K562 (cell line): ENCODE results near the gene ITPR2. TPM values are rescaled to one million over a fixed set of nuclear protein-coding genes. Genes with fewer than 3 reads are reported as not detected.

Experiments used
- ATAC-seq: fragments of 200-7000 bp; cut with Tn5 transposase; 3 replicates; pipeline ENCODE4 v1.9.1; 2020; ENCODE audit warnings: moderate library complexity
- BruUV-seq: library from RNA; stranded (reverse); fragments of 400-500 nt; replicated peaks from 2 replicates; lab custom pipeline; 2021; lab: Mats Ljungman, UMichigan
- CTCF ChIA-PET: fragments of 300-600 bp; formaldehyde crosslinking; extraction: SDS; loops from one replicate; lab custom pipeline; 2021; ENCODE audit warnings: low intra/inter-chr PET ratio; lab: Yijun Ruan, JAX
- POLR2A ChIA-PET: fragments of 300-600, 350-650 bp; sonication (Branson Sonifier 250); formaldehyde crosslinking; extraction: SDS; loops from one replicate; lab custom pipeline; 2021; ENCODE audit warnings: antibody characterized with exemption, inconsistent platforms; lab: Yijun Ruan, JAX
- DNase-seq, 4 experiments: peaks; one replicate each; pipeline versions ENCODE4 v3.0.0 to v3.0.0-alpha.2; 2011 to 2018; ENCODE audit warnings: low spot score in 3 of 4, mixed read lengths in 3 of 4; ENCODE audit errors: extremely low read depth in 1 of 4
- FAIRE-seq: peaks from 2 replicates; lab custom pipeline; 2011; peaks lifted over from hg19 to GRCh38; lab: Jason Lieb, UNC
- H2AFZ ChIP-seq: 2 replicates; pipeline ENCODE4 v1.6.0; 2011; ENCODE audit warnings: low read depth, low read length, control low read depth, inconsistent platforms
- H3K27ac ChIP-seq: fragments of 200-600 bp; 3 replicates; pipeline ENCODE4 v1.8.0; 2011; ENCODE audit warnings: low read depth, mild to moderate bottlenecking, control low read depth, inconsistent platforms, low read length, moderate library complexity, mixed read lengths; ENCODE audit errors: extremely low read depth
- H3K27me3 ChIP-seq, 2 experiments: fragments of 300-600 bp in 1 of 2; 2 replicates in 1 of 2; 3 replicates in 1 of 2; pipeline versions ENCODE4 v1.6.0 to v1.8.0; 2011; ENCODE audit warnings: inconsistent platforms in 2 of 2, low read length in 2 of 2, mild to moderate bottlenecking in 1 of 2, mixed read lengths in 1 of 2, moderate library complexity in 1 of 2; ENCODE audit not compliant: control insufficient read depth in 2 of 2, insufficient read depth in 2 of 2
- H3K36me3 ChIP-seq: fragments of 300-600 bp; 3 replicates; pipeline ENCODE4 v1.8.0; 2011; ENCODE audit warnings: mild to moderate bottlenecking, low read length, inconsistent platforms; ENCODE audit not compliant: control insufficient read depth, insufficient read depth
- H3K4me1 ChIP-seq, 2 experiments: fragments of 200-600 bp in 1 of 2; replicated peaks in 1 of 2; 2 replicates in 1 of 2; 3 replicates in 1 of 2; pipeline versions ENCODE4 v1.5.1 to v1.8.0; 2011; ENCODE audit warnings: inconsistent platforms in 2 of 2, low read length in 2 of 2, mild to moderate bottlenecking in 1 of 2, mixed read lengths in 1 of 2, moderate library complexity in 1 of 2; ENCODE audit not compliant: control insufficient read depth in 2 of 2, insufficient read depth in 2 of 2
- H3K4me2 ChIP-seq: 2 replicates; pipeline ENCODE4 v1.6.1; 2011; ENCODE audit warnings: low read length, control low read depth, inconsistent platforms, mixed read lengths; ENCODE audit not compliant: insufficient read depth
- H3K4me3 ChIP-seq: fragments of 200-600 bp; sonication (generic), shearing (Covaris generic); 2 replicates; pipeline ENCODE4 v1.5.1; 2016; ENCODE audit warnings: control low read depth, inconsistent platforms
- H3K79me2 ChIP-seq: fragments of 200-600 bp; 3 replicates; pipeline ENCODE4 v1.8.0; 2011; ENCODE audit warnings: low read length, inconsistent platforms; ENCODE audit not compliant: control insufficient read depth, insufficient read depth
- H3K9ac ChIP-seq, 2 experiments: 2 replicates each; pipeline versions ENCODE4 v1.6.0 to v1.6.1; 2011; ENCODE audit warnings: low read depth in 2 of 2, low read length in 2 of 2, control low read depth in 1 of 2, inconsistent platforms in 1 of 2, mild to moderate bottlenecking in 1 of 2, mixed read lengths in 1 of 2; ENCODE audit not compliant: insufficient read depth in 1 of 2
- H3K9me1 ChIP-seq: one replicate; pipeline ENCODE4 v1.6.0; 2011; ENCODE audit warnings: inconsistent platforms, mild to moderate bottlenecking, low read length, moderate library complexity; ENCODE audit not compliant: control insufficient read depth, insufficient read depth
- H3K9me3 ChIP-seq: replicated peaks from 2 replicates; pipeline ENCODE4 v1.5.1; 2011; ENCODE audit warnings: low read depth, low read length, inconsistent platforms; ENCODE audit not compliant: control insufficient read depth, insufficient read depth
- H4K20me1 ChIP-seq: replicated peaks from 2 replicates; pipeline ENCODE4 v1.6.1; 2011; ENCODE audit warnings: low read length, inconsistent platforms, mixed read lengths; ENCODE audit not compliant: control insufficient read depth, insufficient read depth
- GABPB2 ChIP-seq: fragments of 250-450 bp; sonication (Bioruptor Pico); conservative IDR thresholded peaks from 2 replicates; pipeline ENCODE4 v1.5.1; 2021; ENCODE audit warnings: mild to moderate bottlenecking
- GATAD2A ChIP-seq: fragments of 450-650 bp; IDR thresholded peaks from 2 replicates; pipeline ENCODE4 v1.6.1; 2017
- NELFE ChIP-seq: IDR thresholded peaks from 2 replicates; pipeline ENCODE4 v1.6.1; 2011; ENCODE audit warnings: mild to moderate bottlenecking; ENCODE audit not compliant: insufficient read depth, insufficient read length
- TRIM28 ChIP-seq: fragments of 450-650 bp; IDR thresholded peaks from 2 replicates; pipeline ENCODE4 v1.6.1; 2017
- USF2 ChIP-seq: sonication (generic); formaldehyde crosslinking; IDR thresholded peaks from 2 replicates; pipeline ENCODE4 v1.5.0; 2020; ENCODE audit warnings: missing genetic modification reagents
- ZFP36 ChIP-seq: fragments of 150-350 bp; IDR thresholded peaks from 2 replicates; pipeline ENCODE4 v1.6.1; 2018; ENCODE audit warnings: low read length, low read depth; ENCODE audit not compliant: partially characterized antibody
- ZNF407 ChIP-seq: fragments of 450-650 bp; IDR thresholded peaks from 2 replicates; pipeline ENCODE4 v1.6.1; 2016; ENCODE audit warnings: low read depth
- ZNF511 ChIP-seq: sonication (generic); formaldehyde crosslinking; IDR thresholded peaks from 2 replicates; pipeline ENCODE4 v1.8.0; 2022; ENCODE audit warnings: mild to moderate bottlenecking, missing genetic modification reagents
- ZNF766 ChIP-seq: fragments of 200-800 bp; sonication (Bioruptor generic); conservative IDR thresholded peaks from 2 replicates; pipeline ENCODE4 v1.6.1; 2016; ENCODE audit warnings: missing genetic modification characterization, missing compliant biosample characterization
- WGBS: fragments of 100-300 bp; shearing (Covaris generic); methylation state at CpG from one replicate; pipeline ENCODE4 v1.1.6; 2016; ENCODE audit warnings: low coverage, mixed read lengths; ENCODE audit not compliant: insufficient coverage; ENCODE audit errors: missing lambda C conversion rate; 5-methylcytosine and 5-hydroxymethylcytosine counted together
- in situ Hi-C: fragments of 300-500 bp; cut with MboI; formaldehyde crosslinking; loops from 4 replicates; pipeline ENCODE4 v1.15.0; 2018; ENCODE audit warnings: inconsistent platforms, mixed read lengths
- intact Hi-C: fragments of 100-400 bp; cut with micrococcal nuclease; formaldehyde crosslinking; loops from 2 replicates; pipeline ENCODE4 v1.14.2; 2022
- polyA plus RNA-seq, 8 experiments: library from polyadenylated mRNA; depleted of rRNA in 4 of 8; stranded (reverse) in 5 of 8; unstranded in 3 of 8; fragments of >200 nt; fragmentation: Nextera tagmentation in 2 of 8; fragmentation: Illumina TruSeq in 1 of 8; extraction: Ambion mirVana in 2 of 8; extraction: Trizol in 1 of 8; gene quantifications; 2 replicates each; pipeline versions ENCODE4 v1.2.1 to v1.2.3, GENCODE V29; 2011 to 2014; ENCODE audit warnings: inconsistent platforms in 1 of 8, missing spikeins in 1 of 8
- total RNA-seq, 7 experiments: library from RNA; depleted of rRNA in 6 of 7; stranded (reverse); fragments of >200 nt in 6 of 7; fragmentation: Illumina TruSeq in 2 of 7; extraction: Trizol in 2 of 7; gene quantifications; 2 replicates each; pipeline versions ENCODE4 v1.2.1 to v1.2.3, GENCODE V29; 2011 to 2021; ENCODE audit warnings: low replicate concordance in 1 of 7
- TF ChIP-seq, protein P1 (sequence below): fragments of 250-450 bp; sonication (Bioruptor Pico); IDR thresholded peaks from 2 replicates; pipeline ENCODE4 v1.6.1; 2021; ENCODE audit warnings: mild to moderate bottlenecking

The ITPR2 gene
- total and polyA plus RNA-seq, 9 of the 15 experiments (the other 6 are each of a cell fraction or from before 2014, with no cell fraction given) = 0.21 to 3.3 (median 0.95) TPM

DNA sequence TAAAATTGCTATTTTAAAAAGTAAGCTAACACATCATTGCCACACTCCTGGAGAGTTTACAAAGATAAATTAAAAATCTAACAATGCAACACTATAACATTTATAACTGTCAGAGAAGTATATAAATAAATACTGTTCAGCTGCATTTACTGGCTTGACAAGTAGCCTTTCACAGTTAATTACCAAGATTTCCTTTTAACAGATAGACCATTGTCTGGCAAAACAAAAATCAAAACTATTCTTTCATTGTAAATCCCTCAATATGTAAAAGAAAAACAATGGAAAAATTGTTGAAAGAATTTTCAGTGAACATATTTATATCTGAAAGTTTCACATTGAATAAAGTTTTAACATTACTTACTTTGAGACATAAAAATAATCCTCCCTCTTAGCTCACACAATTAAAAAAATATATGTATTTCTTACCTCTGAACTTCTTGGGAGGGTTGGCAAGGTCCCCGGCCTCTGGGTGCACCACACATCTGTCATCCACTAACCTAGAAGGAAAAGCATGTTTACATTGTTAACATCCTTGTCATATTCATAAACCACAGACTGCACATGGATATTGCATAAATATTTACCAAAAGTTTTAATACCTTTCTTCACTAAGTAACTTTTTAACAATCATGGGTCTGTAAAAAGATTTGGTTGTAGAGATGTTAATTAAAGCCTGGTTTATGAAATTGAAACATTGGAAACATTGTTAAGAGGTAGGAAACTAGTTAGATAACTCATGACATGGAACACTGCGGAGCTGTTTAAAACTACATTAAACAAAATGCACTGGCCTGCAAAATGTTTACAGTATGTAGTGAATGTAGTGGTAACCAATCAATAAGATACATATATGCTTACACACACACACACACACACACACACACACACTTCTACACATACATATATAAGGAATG, 43.0 kb downstream of the ITPR2 start:
- Histone ChIP-seq H3K79me2 (no peaks in the 10 kb centered on the region), H2AFZ (no peak overlapping the region), H3K4me2 (no peak overlapping the region), H3K9me3 (no peaks in the 10 kb centered on the region), H3K27ac (no peak overlapping the region), H3K9ac (no peak overlapping the region), H4K20me1 (no peaks in the 10 kb centered on the region), H3K27me3 (no peaks in the 10 kb centered on the region), H3K36me3 (no peaks in the 10 kb centered on the region), H3K4me3 (no peak overlapping the region), H3K4me1 (peaks cover 0 to 2% of the 10 kb centered on the region in 2 experiments; a peak in 2 of 5 replicates), H3K9me1 (no peaks in the 10 kb centered on the region)
- CTCF ChIA-PET = interaction anchor here (0.6 kb wide), 1 partner anchor 87 kb away, joined by 3 read pairs; no protein-coding TSS in a partner anchor
- in situ Hi-C loops = no loop called here
- POLR2A ChIA-PET = interaction anchor here (0.6 to 1.6 kb wide), 2 partner anchors 13 to 122 kb away, joined by 3 to 4 read pairs; no protein-coding TSS in a partner anchor
- DNase-seq (no peak), FAIRE-seq (no peak), ATAC-seq (no peak)
- no TSS peak for BruUV-seq
- intact Hi-C loops = no loop called here
- WGBS = 9% methylated on average over 2 of the region's 2 CpGs
- TF ChIP-seq NELFE (no peak), ZNF407 (no peak), USF2 (CRISPR knock-in tag) (no peak), GATAD2A (no peak), ZNF511 (CRISPR knock-in tag) (no peak), TRIM28 (no peak), ZFP36 (no peak), GABPB2 (CRISPR knock-in tag) (no peak), ZNF766 (CRISPR knock-in tag) (no peak)
- TF ChIP-seq, protein P1, sequence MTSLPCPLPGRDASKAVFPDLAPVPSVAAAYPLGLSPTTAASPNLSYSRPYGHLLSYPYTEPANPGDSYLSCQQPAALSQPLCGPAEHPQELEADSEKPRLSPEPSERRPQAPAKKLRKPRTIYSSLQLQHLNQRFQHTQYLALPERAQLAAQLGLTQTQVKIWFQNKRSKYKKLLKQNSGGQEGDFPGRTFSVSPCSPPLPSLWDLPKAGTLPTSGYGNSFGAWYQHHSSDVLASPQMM (CRISPR knock-in tag) = no peak
